SK-MEL-5 (cell line): ENCODE data around the gene CEP72. TPM values are rescaled to one million over a fixed set of nuclear protein-coding genes. Genes with fewer than 3 reads are reported as not detected.
"Not testable (repeated sequence)": the region's sequence is repeated elsewhere in the genome, so short reads cannot be mapped to it uniquely, and the experiment has no call there.

Source experiments
- DNase-seq: peaks from one replicate; pipeline ENCODE4 v3.0.0-alpha.2; 2016; ENCODE audit warnings: low read depth, low spot score
- in situ Hi-C: cut with HindIII; loops from 2 replicates; pipeline ENCODE4 v1.10.0; 2016; ENCODE audit warnings: low sequenced_read_pairs, high pct_unique_total_duplicates, low pct_unique_long_range_greater_than_20kb
- polyA plus RNA-seq, 2 experiments: library from polyadenylated mRNA; depleted of rRNA; stranded (reverse); fragments of >200 nt; gene quantifications; 2 replicates each; pipeline ENCODE4 v1.2.3, GENCODE V29; 2015
- total RNA-seq: library from RNA; depleted of rRNA; stranded (reverse); fragments of >200 nt; shearing (Covaris generic); gene quantifications from 2 replicates; pipeline ENCODE4 v1.2.3, GENCODE V29; 2014; rRNA removed

CEP72 gene
- total RNA-seq, result 7.1 and 8.9 TPM in 2 replicates
- polyA plus RNA-seq (2015; cell fraction: cytosol; rRNA removed), result 9.6 and 10.4 TPM in 2 replicates
- polyA plus RNA-seq (2015; cell fraction: nucleus; rRNA removed), result 28.8 and 29.5 TPM in 2 replicates

GRCh38 chr5:611731-612486 is at the start of gene CEP72:
Gene CEP72 (plus strand): TSS chr5:612340. CDS start chr5:612362, 22 bp downstream.
- peak; percentile 91 for DNase-seq
- in situ Hi-C loops, result no loop called here

GRCh38 chr5:565782-566440 is 46.2 kb upstream of the CEP72 start:
- in situ Hi-C loops, result no loop called here
- DNase-seq, result no peak

- in situ Hi-C loops, result no loop called here
- DNase-seq, result no peak
Observed at GRCh38 chr5:566636-567309, 45.4 kb upstream of the CEP72 start.

- in situ Hi-C loops, result no loop called here
- DNase-seq, result no peak
Observed at GRCh38 chr5:567664-568060, 44.5 kb upstream of the CEP72 start.

- in situ Hi-C loops, result no loop called here
Observed at GRCh38 chr5:568061-568781, 43.9 kb upstream of the CEP72 start.

GRCh38 chr5:568809-569208 is 43.3 kb upstream of the CEP72 start:
- no peak for DNase-seq

More at GRCh38 chr5:568061-568781, 43.9 kb upstream of the CEP72 start:
- no peak for DNase-seq

GRCh38 chr5:569358-569867 is 42.7 kb upstream of the CEP72 start:
- in situ Hi-C loops, result no loop called here
- DNase-seq, result no peak

More at GRCh38 chr5:568809-569208, 43.3 kb upstream of the CEP72 start:
- in situ Hi-C loops, result no loop called here

- in situ Hi-C loops, result no loop called here
- no peak for DNase-seq
Observed at GRCh38 chr5:569868-570361, 42.2 kb upstream of the CEP72 start.

- no peak for DNase-seq
- in situ Hi-C loops, result no loop called here
Observed at GRCh38 chr5:570446-570845, 41.7 kb upstream of the CEP72 start.

GRCh38 chr5:570886-571285 is 41.3 kb upstream of the CEP72 start:
- in situ Hi-C loops, result no loop called here

GRCh38 chr5:571791-572190 is 40.3 kb upstream of the CEP72 start:
- in situ Hi-C loops, result no loop called here

More at GRCh38 chr5:570886-571285, 41.3 kb upstream of the CEP72 start:
- DNase-seq, result no peak

GRCh38 chr5:572398-573019 is 39.6 kb upstream of the CEP72 start:
- in situ Hi-C loops, result no loop called here
- no peak for DNase-seq

More at GRCh38 chr5:571791-572190, 40.3 kb upstream of the CEP72 start:
- DNase-seq, result no peak

- in situ Hi-C loops, result no loop called here
- DNase-seq, result no peak
Observed at GRCh38 chr5:573206-573605, 38.9 kb upstream of the CEP72 start.

- in situ Hi-C loops, result no loop called here
- DNase-seq, result no peak
Observed at GRCh38 chr5:573976-574375, 38.2 kb upstream of the CEP72 start.

- no peak for DNase-seq
- in situ Hi-C loops, result no loop called here
Observed at GRCh38 chr5:574906-575305, 37.2 kb upstream of the CEP72 start.

- in situ Hi-C loops, result no loop called here
- no peak for DNase-seq
Observed at GRCh38 chr5:575636-576035, 36.5 kb upstream of the CEP72 start.

- in situ Hi-C loops, DNase-seq: not testable (repeated sequence)
Observed at GRCh38 chr5:577214-577613, 34.9 kb upstream of the CEP72 start.
